ENCODE results near the gene CUX1.

DNA sequence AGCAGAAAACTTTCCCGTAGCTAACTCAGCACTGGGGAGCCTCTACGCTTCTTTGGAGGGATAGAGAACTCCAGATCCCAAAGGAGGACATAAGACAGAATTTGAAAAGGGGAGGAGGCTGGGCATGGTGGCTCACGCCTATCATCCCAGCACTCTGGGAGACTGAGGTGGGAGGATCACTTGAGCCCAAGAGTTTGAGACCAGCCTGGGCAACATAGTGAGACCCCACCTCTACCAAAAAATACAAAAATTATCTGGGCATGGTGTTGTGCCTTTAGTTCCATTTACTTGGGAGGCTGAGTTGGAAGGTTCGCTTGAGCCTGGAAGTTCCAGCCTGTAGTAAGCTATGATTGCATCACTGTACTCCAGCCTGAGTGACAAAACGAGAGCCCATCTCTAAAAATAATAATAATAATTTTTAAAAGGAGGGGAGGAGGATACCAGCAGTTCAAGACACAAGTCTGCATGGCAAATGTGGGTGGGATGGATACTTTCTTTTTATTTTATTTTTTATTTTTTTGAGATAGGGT, 303.3 kb downstream of the CUX1 start:
- TF ChIP-seq CTCF (IDR thresholded peaks at IDR 0.05) (no peak), POLR2A (IDR thresholded peaks at IDR 0.05) (no peak)

Measured in uterus (tissue), 2 donors.